Spleen (tissue), 11 donors: ENCODE measurements around the gene TBCD. TPM values are rescaled to one million over a fixed set of nuclear protein-coding genes. Genes with fewer than 3 reads are reported as not detected.

Source experiments
- DNase-seq: peaks from one replicate; pipeline ENCODE4 v3.0.0-alpha.2; 2020
- H3K27ac ChIP-seq, 8 donors: fragments of 200-600 bp; sonication (generic) in 7 of 8; 1 replicate in 4 of 8; 2 replicates in 4 of 8; pipeline versions ENCODE4 v1.5.0 to v1.8.0; 2016 to 2021; ENCODE audit warnings: inconsistent platforms in 4 of 8, mild to moderate bottlenecking in 4 of 8, moderate library complexity in 1 of 8
- H3K27me3 ChIP-seq, 7 donors: fragments of 200-600 bp; sonication (generic) in 6 of 7; replicated peaks in 1 of 7; 1 replicate in 4 of 7; 2 replicates in 3 of 7; pipeline versions ENCODE4 v1.5.0 to v1.8.0; 2016 to 2021; ENCODE audit warnings: inconsistent platforms in 3 of 7, mild to moderate bottlenecking in 1 of 7
- H3K36me3 ChIP-seq, 6 donors: fragments of 200-600 bp; sonication (generic) in 5 of 6; 1 replicate in 4 of 6; 2 replicates in 2 of 6; pipeline versions ENCODE4 v1.5.0 to v1.8.0; 2016 to 2021; ENCODE audit warnings: inconsistent platforms in 2 of 6
- H3K4me1 ChIP-seq, 6 donors: fragments of 200-600 bp; sonication (generic) in 5 of 6; 1 replicate in 3 of 6; 2 replicates in 3 of 6; pipeline versions ENCODE4 v1.5.0 to v1.8.0; 2016 to 2021; ENCODE audit warnings: inconsistent platforms in 3 of 6
- H3K4me3 ChIP-seq, 8 donors: fragments of 200-600 bp; sonication (generic) in 7 of 8; 1 replicate in 4 of 8; 2 replicates in 4 of 8; pipeline versions ENCODE4 v1.5.0 to v1.8.0; 2016 to 2021; ENCODE audit warnings: inconsistent platforms in 4 of 8, mild to moderate bottlenecking in 4 of 8, moderate library complexity in 2 of 8
- H3K9me3 ChIP-seq, 8 donors: fragments of 200-600 bp; sonication (generic) in 7 of 8; 1 replicate in 4 of 8; 2 replicates in 4 of 8; pipeline versions ENCODE4 v1.5.0 to v1.8.0; 2016 to 2021; ENCODE audit warnings: inconsistent platforms in 4 of 8
- CTCF ChIP-seq, 11 experiments: fragments of 200-600 bp in 7 of 11; fragments of 450-650 bp in 4 of 11; sonication (generic) in 4 of 11; IDR thresholded peaks in 8 of 11; conservative IDR thresholded peaks in 3 of 11; 1 replicate in 7 of 11; 2 replicates in 4 of 11; pipeline versions ENCODE4 v1.4.0 to v1.8.0; 2016 to 2021; ENCODE audit warnings: antibody characterized with exemption in 11 of 11, inconsistent platforms in 4 of 11, mild to moderate bottlenecking in 1 of 11
- POLR2A ChIP-seq, 3 donors: fragments of 450-650 bp; IDR thresholded peaks; one replicate each; pipeline ENCODE4 v1.5.1; 2017; ENCODE audit warnings: antibody characterized with exemption in 3 of 3, mild to moderate bottlenecking in 1 of 3
- POLR2AphosphoS5 ChIP-seq, 3 donors: sonication (generic); formaldehyde crosslinking; IDR thresholded peaks; one replicate each; pipeline ENCODE4 v1.5.1; 2017; ENCODE audit warnings: antibody characterized with exemption in 3 of 3
- WGBS, 5 donors: extraction: QIAGEN DNeasy Blood & Tissue Kit in 3 of 5; methylation state at CpG; one replicate each; pipeline versions ENCODE4 v1.1.5 to v1.1.7; 2013 to 2018; 5-methylcytosine and 5-hydroxymethylcytosine counted together
- intact Hi-C: fragments of 100-400 bp; cut with DNase I; formaldehyde crosslinking; loops from one replicate; pipeline ENCODE4 v1.15.0; 2023; ENCODE audit warnings: low total_unique reads
- polyA plus RNA-seq, 3 donors: library from polyadenylated mRNA; stranded (reverse); fragments of 200-250 nt; gene quantifications; one replicate each; pipeline ENCODE4 v1.2.1, GENCODE V29; 2013
- total RNA-seq, 7 donors: library from RNA; depleted of rRNA in 3 of 7; stranded (reverse); fragments of >200 nt in 3 of 7; fragmentation: NEBNext Ultra II Directional in 4 of 7; extraction: Animal tissue kit (Norgen Biotek cat#: 25700) in 4 of 7; gene quantifications; one replicate each; pipeline versions ENCODE4 v1.1.0 to v1.2.1, GENCODE V29; 2016 to 2021
- donor health status: healthy with polysubstance abuse.
- donor health status: DM: no; HTN: no; CAD: no; lungs with moderate emphysema.
- donor health status: DM: no; HTN: no; CAD: no.
- donor health status: Bipolar disorder and iron deficiency.
- donor health status: healthy.
- donor health status: DM: no; HTN: no; CAD: no.
- donor health status: DM: yes; HTN: yes; CAD: no.

The TBCD gene
- total and polyA plus RNA-seq, 10 donors = 55.6 to 207 (median 108) TPM

GRCh38 chr17:82780971-82781893, 29.4 kb downstream of the TBCD start:
- TF ChIP-seq POLR2A (IDR thresholded peaks at IDR 0.05) (no peak), CTCF (IDR thresholded peaks at IDR 0.05 in 8 of 11, conservative IDR thresholded peaks at IDR 0.05 in 3 of 11) (no peak), POLR2AphosphoS5 (IDR thresholded peaks at IDR 0.05) (no peak)
- Histone ChIP-seq H3K27me3 (no peaks in the 10 kb centered on the region), H3K27ac (peak overlapping the region in 1 of 8 donors; percentile 63), H3K4me3 (no peak overlapping the region), H3K4me1 (peaks cover 4 to 46% (median 29%) of the 10 kb centered on the region in 6 donors), H3K36me3 (peaks cover 0 to 40% (median 17%) of the 10 kb centered on the region in 6 donors), H3K9me3 (no peaks in the 10 kb centered on the region)
- WGBS, 5 donors = 72 to 83% (median 82%) methylated on average over 27 of the region's 27 CpGs
- DNase-seq = no peak
- intact Hi-C loops = loop anchor here (5.0 kb wide), 2 partner anchors 71 to 136 kb away; no protein-coding TSS in a partner anchor

- Histone ChIP-seq H3K36me3 (peaks cover 0 to 34% (median 17%) of the 10 kb centered on the region in 6 donors), H3K9me3 (no peaks in the 10 kb centered on the region), H3K27me3 (no peaks in the 10 kb centered on the region), H3K27ac (peak overlapping the region in 6 of 8 donors; percentile 26 to 66 (median 50)), H3K4me1 (peaks cover 4 to 40% (median 27%) of the 10 kb centered on the region in 6 donors), H3K4me3 (peak overlapping the region in 1 of 8 donors; percentile 25)
- WGBS, 5 donors = 15 to 31% (median 24%) methylated on average over 8 of the region's 8 CpGs
- DNase-seq = peak; percentile 97
- no peak for TF ChIP-seq POLR2A (IDR thresholded peaks at IDR 0.05)
- peak; percentile 71 to 78 (median 72) for TF ChIP-seq POLR2AphosphoS5 (IDR thresholded peaks at IDR 0.05)
- peak; percentile 96 to 99 (median 97) for TF ChIP-seq CTCF (IDR thresholded peaks at IDR 0.05 in 8 of 11, conservative IDR thresholded peaks at IDR 0.05 in 3 of 11)
- intact Hi-C loops = loop anchor here (5.0 kb wide), 2 partner anchors 70 to 135 kb away; no protein-coding TSS in a partner anchor
Observed at GRCh38 chr17:82781894-82782274, 30.0 kb downstream of the TBCD start.

- no peaks in the 10 kb centered on the region for H3K9me3 ChIP-seq
- DNase-seq = peak; percentile 85
- peak overlapping the region in 1 of 8 donors; percentile 2 for H3K4me3 ChIP-seq
- 42 to 66% (median 64%) methylated on average over 42 of the region's 42 CpGs for WGBS, 5 donors
- peaks cover 4 to 45% (median 27%) of the 10 kb centered on the region in 6 donors for H3K4me1 ChIP-seq
- peak overlapping the region in 7 of 8 donors; percentile 26 to 66 (median 44) for H3K27ac ChIP-seq
- intact Hi-C loops = loop anchor here (5.0 kb wide), 2 partner anchors 70 to 135 kb away; no protein-coding TSS in a partner anchor
- H3K27me3 ChIP-seq = no peaks in the 10 kb centered on the region
- H3K36me3 ChIP-seq = peaks cover 0 to 34% (median 17%) of the 10 kb centered on the region in 6 donors
- TF ChIP-seq CTCF (IDR thresholded peaks at IDR 0.05 in 8 of 11, conservative IDR thresholded peaks at IDR 0.05 in 3 of 11) (no peak), POLR2A (IDR thresholded peaks at IDR 0.05) (no peak), POLR2AphosphoS5 (IDR thresholded peaks at IDR 0.05) (peak in 2 of 3 donors; percentile 56 to 60)
Observed at GRCh38 chr17:82782657-82783207, 30.9 kb downstream of the TBCD start.
